HG02623 (cell line): Measurements from ENCODE around the gene STPG2.

Experiments used
- ATAC-seq: cut with Tn5 transposase; IDR thresholded peaks from one replicate; pipeline ENCODE4 v1.9.1; 2021; ENCODE audit warnings: moderate library complexity; ENCODE audit not compliant: unreplicated experiment

The STPG2 gene

DNA sequence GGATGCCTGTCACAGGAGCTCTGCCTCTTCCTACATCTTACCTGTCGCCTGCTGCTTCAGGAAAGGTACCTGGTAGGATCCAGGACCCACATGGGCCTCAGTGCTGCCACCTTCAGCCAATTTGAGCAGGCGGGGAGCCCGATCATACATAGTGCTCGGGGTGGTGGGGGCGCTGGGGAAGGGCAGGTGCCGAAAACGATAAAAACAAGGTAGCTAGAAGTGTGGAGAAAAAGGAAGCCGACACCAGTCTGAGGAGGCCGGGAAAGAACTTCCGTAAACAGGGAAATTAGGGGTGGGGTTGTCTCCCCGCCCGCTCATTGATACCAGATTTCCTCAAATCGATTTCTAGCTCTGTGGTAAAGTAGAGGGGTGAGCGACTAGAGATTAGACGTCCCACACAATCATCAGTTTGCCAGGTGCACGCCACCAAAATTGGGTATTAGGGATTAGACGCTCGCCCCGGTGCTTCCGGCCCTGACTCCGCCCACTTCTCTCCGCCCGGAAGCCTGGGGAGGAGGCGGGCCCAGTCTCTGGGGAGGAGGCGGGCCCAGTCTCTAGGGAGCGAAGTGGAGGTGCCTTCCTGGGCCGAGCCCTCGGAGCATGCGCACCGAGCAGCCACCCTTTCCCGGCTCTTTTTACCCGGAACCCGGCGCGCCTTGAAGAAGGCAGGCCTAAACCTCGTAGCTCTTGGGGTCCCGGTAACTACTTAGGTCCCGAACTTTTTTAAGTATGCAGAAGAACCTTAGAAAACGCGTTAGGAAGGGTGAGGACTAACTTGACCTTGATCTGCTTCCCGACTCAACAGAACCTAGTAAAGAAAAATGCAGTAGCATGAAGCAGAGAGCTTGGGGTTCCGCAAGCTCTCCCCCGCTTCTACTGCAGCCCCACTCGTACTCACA lies at the start of gene STPG2:
STPG2 (minus strand) TSS at position 476 of the 899 bp plus-strand sequence.
- ATAC-seq = peak; percentile 97

DNA sequence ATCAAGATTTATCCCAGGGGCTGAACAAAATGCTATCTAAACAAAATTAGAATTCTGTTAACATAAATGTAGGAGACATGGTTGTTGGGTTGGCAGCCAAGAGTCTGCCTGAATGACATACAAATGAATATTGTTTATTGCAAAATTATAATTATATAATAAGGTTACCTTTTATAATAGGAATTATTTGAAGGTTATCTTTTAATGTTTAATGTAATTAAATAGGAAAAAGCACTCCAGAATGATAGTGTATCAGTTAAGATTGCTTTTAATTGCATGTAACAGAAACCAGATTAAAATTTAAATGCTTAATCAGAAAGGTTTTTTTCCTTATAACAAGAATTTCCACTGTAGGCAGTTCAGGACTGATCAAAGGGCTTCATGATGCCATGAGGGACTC lies 42.0 kb upstream of the STPG2 start:
- no peak for ATAC-seq

DNA sequence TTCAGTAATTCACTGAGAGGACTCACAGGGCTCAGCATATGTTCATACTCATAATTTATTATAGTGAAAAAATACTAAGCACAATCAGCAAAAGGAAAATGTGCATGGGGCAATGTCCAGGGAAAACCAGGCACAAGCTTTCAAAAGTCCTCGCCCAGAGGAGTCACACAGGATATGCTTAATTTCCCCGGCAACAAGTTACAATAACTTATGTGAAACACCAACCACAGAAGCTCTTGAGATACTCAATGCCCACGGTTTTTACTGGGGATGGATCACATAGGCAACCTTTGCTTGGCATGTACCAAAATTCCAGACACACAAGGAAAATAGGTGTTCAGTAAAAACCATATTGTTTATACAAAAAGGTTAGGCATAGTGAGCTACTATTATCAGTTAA lies 38.5 kb upstream of the STPG2 start:
- peak; percentile 53 for ATAC-seq

DNA sequence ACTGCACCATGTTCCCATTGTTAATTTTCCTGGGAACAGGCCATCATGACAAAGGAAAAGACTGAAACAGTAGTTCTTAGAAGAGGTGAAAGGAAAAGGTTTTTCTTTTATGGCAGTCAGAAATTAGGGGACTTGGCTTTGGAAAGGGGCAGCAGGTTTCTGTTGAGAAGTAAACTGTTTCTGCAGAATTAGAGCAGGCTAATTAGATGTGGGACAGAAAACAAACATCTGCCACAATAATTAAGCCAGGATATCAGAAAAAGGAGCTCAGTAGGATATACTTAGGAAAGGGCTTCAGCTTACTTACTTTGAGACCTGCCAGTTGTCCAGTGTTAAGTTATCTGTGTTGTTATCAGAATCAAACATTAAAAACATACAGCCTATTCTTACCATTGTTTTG lies 36.7 kb upstream of the STPG2 start:
- ATAC-seq = no peak

DNA sequence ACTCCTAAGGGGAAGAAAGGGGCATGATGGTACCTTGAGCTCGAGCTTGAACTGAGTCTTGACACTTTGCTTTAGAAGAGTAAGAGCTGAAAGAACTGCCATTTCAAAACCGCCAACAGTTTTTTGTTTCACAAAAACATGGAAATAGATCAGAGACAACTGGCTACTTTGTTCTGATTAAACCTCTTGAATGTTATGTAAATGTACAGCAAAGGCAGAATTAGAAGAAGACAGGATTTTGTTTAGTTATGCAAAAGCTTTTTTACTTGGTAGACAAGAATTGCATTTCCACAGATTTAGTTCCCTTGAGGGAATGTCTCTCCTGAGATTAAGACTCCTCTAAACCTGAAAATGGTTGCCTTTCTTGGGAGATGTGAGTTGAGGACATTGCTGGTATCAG lies 33.3 kb upstream of the STPG2 start:
- no peak for ATAC-seq

DNA sequence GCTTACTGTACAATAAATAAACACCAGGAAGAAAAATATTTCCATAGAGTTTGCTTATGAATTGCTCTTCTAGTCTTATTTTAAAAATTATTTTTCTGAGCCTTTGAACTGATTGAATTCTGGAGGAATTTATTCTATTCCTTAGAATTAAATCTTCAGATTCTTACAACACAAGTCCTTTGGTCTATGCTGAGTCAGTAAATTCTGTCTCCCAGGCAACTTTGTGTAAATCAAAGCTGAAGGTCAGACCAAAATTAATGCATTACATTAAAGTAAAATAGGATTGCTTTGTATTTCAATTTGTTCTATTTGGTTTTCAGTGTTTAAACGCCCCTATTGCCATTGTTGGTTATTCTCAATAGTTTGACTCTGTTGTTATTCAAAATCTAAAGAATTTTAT lies 26.8 kb upstream of the STPG2 start:
- no peak for ATAC-seq

DNA sequence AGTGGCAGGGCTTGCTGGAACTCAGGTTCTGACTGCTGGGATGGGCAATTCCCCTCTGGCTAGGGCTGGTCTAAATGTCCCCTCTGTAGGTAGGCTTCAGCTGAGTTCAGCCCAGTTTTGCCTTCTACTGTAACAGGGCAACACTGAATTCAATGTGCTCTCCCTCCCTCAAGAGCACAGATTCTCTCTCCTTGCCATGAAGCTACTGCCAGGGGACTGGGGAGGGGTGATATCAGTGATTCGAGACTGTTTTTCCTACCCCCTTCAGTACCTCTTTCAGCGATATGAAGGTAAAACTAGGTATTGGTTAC lies 23.4 kb upstream of the STPG2 start:
- no peak for ATAC-seq

DNA sequence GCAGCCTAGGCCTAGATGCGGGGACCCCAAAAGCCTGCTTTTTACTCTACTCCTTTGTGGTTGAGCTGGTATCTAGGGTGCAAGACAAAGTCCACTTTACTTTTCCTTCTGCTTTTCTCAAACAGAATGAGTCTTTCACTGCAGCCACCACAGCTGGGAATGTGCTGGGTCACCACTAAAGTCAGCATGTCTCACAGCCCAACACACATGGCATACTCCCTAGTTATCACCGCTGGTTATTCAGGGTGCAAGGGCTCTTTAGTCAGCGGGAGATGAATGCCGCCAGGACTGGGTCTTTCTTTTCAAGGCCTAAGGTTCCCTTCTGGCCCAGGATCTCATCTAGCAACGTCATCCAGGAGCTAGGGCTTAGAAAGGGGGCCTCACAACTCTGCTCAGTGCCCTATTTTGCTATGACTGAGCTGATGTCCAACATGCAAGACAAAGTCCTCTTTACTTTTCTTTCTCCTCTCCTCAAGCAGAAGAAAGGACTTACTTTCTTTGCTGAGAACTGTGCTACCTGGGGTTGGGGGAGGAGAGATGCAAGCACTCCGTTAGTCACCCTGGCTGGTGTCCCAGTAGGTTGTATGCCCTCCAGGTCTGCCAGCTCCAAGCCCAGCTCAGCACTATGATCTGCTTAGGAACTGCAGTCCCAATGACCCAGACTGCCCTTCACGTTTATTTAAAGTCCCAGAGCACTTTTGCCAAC lies 22.9 kb upstream of the STPG2 start:
- ATAC-seq = no peak

DNA sequence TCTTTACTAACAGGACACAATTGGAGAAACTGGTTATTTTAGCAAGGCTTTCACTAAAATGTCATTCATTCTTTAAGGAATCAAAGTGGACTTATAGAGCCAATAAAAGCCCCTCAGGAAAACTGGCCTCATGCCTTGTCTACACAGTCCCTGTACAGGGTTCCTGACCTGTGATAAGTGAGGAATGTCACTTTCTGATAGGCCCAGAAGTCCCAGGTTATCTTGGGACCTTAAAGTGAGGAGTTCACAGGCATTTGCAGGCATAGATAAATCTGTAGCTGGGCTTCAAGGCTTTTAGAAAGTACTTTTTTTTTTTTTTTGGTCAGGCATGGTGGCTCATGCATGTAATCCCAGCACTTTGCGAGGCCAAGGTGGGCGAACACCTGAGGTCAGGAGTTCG lies 19.4 kb upstream of the STPG2 start:
- no peak for ATAC-seq

DNA sequence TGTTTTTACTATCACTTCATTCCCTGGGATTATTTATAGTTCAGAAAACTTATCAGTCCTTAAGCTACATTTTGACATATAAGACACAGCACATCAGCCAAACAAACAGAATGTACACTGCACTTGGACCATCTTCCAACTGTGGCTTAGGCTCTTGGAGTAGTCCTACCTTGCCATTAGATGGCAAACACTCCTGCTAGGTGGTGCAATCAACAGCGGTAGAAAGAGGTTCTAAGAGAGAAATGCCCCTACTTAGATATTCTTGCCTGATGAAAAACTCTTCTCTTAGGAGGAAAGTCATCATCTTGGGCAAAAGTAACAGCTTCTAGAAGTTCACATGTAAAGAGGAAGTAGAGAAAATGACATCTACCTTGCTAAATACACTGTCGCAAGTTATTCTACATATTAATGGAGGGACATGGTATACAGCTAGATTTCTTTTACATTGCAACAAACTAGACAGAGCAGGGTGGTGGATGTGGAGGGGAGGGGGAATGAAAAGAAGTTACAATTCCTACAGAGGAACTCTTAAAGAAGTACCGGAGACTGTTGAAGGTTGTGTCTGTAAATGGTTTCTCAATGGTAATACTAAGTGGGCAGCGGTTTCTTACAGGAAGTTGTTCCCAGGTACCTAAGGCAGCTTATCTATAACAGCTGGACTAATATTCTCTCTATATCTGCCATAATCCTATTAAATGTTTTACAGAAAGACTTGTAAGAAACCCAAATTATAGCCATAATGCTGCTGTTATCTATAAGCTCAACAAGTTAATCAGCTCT lies 8.1 kb upstream of the STPG2 start:
- ATAC-seq = no peak

DNA sequence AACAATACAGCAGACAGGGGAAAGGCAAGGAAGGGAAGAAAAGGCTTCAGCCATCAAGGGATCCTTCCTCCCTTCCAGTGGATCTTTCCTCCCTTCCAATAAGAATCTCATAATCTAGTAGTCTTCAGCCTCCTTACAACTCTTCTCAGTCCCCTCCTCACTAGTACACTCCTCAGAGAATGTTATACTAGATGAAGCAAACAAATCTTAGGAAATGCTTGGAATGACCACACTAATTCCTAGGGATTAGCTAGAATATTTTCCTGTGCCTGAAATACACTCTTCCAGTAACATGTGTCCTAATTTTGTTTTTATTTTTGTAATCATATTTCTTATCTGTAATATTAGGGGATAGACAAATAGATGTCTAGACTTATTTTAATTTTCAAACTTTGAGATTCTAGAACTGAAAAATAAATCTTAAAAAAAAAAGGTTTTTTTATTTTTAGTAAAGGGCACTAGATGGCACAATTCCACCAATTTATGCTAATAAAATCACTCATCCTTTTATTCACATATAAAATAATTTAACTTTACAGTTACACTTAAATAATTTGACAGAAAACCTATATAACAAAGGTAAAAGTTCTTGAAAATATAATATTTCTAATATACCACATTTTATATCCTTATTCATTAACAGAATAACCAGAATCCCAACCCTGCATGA lies 7.0 kb upstream of the STPG2 start:
- no peak for ATAC-seq

DNA sequence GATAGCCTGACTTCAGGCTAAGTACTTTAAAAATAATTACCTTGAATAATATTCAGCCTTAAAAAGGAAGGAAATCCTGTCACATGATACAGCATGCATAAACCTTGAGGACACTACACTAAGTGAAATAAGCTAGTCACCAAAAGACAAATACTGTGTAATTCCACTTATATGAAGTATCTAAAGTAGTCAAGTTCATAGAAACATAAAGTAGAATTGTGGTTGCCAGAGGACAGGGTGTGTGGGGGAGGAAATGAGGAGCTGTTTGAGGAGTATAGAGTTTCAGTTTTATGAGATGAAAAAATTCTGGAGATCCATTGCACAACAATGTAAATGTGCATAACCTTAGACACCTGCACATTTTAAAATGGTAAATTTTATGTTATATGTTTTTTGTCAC lies 5.6 kb upstream of the STPG2 start:
- ATAC-seq = no peak

DNA sequence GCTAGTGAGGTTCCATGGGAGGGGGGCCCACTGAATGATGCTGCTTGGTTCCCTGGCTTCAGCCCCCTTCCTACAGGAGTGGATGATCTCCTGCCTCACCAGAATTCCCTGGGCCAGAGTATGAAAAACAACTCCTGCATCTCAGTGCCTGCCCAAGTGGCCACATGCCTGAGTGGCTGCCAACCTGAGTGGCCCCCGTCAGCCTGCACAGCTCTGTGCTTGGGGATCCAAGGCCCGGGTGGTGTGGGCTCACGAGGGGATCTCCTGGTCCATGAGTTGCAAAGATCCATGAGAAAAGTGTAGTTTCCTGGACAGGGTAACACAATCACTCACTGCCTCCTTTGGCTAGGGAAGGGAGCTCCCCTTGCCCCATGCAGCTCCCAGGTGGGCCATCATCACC lies 17.1 kb downstream of the STPG2 start:
- ATAC-seq = no peak

DNA sequence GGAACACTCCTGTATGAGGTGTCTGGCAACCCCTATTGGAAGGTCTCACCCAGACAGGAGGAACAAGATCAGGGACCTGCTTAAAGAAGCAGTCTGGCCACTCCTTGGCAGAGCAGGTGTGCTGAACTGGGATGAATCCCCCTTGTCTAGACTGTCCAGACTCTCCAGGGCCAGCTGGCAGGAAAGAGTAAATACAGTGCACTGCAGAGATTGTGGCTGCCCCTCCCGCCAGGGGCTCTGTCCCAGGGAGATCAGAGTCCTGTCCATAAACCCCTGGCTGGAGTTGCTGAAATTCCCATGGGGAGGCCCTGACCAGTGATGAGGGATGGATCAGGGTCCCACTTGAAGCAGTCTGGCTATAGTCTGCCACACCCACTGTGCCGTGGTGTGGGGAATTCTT lies 17.7 kb downstream of the STPG2 start:
- no peak for ATAC-seq

DNA sequence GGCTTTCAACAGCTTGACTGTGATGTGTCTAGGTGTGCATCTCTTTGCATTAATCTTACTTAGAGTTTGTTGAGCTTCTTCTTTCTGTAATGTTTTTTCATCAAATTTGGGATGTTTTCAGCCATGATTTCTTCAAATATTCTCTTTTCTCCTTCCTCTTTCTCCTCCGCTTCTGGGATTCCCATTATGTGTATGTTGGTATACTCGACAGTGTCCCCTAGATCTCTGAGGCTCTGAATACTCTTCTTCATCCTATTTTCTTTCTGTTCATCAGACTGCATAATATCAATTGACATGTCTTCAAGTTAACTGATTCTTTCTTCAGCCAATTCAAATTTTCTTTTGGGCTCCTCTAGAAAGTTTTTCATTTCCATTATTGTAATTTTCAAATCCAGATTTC lies 25.9 kb downstream of the STPG2 start:
- no peak for ATAC-seq

DNA sequence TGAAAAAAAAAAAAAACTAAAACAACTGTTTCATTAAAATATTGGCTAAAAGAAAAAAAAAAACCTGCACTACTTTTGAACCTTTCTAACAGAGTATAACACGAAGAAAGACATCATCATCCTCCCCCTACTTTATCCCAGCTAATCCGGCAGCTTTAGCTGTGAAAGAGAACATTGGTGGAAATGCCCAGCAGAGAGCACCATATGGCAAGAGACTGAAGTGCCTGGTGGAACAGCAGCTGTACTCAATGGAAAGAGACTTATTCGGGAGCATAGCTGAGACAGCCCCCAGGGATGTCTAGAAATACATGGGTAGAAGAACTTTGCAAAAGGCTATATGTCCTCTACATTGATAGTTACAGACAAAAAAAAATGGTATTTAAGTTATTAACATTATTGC lies 30.3 kb downstream of the STPG2 start:
- ATAC-seq = no peak

DNA sequence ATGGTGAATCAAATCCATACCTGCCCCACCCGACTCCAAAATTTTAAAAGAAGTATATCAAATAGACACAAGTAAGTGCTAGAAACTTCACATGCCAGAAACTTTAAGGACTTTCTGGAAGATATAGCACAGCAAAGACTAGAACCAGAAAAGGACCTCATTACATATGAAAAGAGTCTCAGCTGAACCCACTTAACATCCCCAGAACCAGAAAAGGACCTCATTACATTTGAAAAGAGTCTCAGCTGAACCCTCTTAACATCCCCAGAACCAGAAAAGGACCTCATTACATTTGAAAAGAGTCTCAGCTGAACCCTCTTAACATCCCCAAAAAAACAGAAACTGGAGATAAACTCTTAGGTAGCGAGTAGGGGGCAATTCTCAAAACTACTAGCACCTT lies 32.3 kb downstream of the STPG2 start:
- no peak for ATAC-seq

DNA sequence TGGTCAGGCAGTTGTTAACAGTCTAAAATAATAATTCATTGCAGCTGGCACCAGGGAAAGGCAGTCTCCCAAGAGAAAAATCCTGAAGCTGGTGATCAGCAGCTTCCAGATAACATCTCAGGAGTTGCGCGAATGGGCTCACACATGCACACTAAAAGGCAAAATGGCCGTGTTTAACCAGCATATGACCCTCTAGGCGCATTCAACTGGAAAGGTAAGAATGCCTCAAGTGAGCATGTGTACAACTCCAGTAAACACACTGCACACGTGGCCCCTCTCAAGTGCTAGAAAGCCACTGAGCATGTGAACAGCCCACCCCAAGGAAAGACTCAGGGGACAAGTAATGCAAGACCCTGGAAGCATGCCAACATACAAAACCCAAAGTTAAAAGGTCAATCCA lies 33.1 kb downstream of the STPG2 start:
- no peak for ATAC-seq

DNA sequence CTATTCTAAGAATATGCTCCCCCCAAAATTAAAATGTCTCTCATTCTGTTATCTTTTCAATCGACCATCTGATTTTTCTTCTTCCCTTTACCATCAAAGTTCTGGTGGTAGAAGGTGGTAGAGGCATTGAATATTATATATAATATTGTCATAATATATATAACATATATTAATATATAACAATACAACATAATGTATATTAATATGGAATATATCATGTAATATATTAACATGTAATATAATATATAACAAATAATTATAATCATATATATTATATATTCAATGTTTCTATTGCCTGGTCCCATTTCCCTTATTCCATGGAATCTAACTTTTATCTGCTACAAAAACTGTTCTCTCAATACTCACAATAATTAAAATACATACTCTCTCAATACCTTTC lies 40.6 kb downstream of the STPG2 start:
- ATAC-seq = no peak

DNA sequence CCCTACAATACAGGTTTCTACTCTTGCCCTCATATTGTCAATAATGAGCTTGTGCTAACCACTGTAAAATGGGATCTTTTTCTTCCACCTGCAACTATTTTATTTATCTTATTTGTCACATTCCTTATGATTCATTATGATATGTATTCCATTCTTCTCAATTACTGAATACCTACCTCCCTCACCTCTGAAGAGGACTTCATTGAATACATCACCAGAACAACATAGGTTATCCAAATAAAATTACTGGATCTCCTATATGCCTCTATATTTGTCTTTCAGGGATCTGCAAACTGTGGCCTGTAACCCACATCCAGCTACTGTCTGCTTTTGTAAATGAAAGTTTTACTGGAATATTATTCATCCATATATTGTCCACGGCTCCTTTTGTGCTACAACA lies 41.3 kb downstream of the STPG2 start:
- ATAC-seq = no peak

DNA sequence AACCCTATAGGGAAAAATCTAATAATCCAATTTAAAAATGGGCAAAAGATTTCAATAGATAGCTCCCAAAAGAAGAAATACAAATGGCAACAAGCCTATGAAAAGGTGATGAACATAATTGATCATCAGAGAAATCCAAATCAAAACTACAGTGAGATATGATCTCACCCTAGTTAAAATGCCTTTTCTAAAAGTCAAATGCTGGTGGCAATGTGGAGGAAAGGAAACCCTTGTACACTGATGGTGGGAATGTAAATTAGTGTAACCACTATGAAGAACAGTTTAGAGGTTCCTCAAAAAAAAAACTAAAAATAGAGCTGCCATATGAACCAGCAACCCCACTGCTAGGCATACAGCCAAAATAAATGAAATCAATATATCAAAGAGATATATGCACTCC lies 44.5 kb downstream of the STPG2 start:
- no peak for ATAC-seq
